HUES64 (cell line): Measurements from ENCODE around the gene SNAPIN.

Source experiments
- H3K27ac ChIP-seq: 2 replicates; pipeline ENCODE4 v1.7.0; 2013; ENCODE audit warnings: low read depth, low read length, inconsistent platforms
- H3K27me3 ChIP-seq: 2 replicates; pipeline ENCODE4 v1.6.1; 2013; ENCODE audit warnings: mild to moderate bottlenecking, low read length; ENCODE audit not compliant: insufficient read depth
- H3K36me3 ChIP-seq: 2 replicates; pipeline ENCODE4 v1.6.1; 2013; ENCODE audit warnings: mild to moderate bottlenecking, low read length; ENCODE audit not compliant: insufficient read depth
- H3K4me1 ChIP-seq: 2 replicates; pipeline ENCODE4 v1.6.1; 2013; ENCODE audit warnings: mild to moderate bottlenecking, low read length, moderate library complexity; ENCODE audit not compliant: insufficient read depth
- H3K4me3 ChIP-seq: 2 replicates; pipeline ENCODE4 v1.5.1; 2013; ENCODE audit warnings: mild to moderate bottlenecking, low read length, moderate library complexity
- H3K9ac ChIP-seq: 2 replicates; pipeline ENCODE4 v1.6.1; 2013; ENCODE audit warnings: mild to moderate bottlenecking, low read depth, low read length
- H3K9me3 ChIP-seq: 2 replicates; pipeline ENCODE4 v1.6.1; 2013; ENCODE audit warnings: low read depth, low read length; ENCODE audit not compliant: insufficient read depth
- WGBS: fragments of 150-250, 120-280 bp; methylation state at CpG from one replicate; pipeline ENCODE4 v1.1.7; 2013; ENCODE audit warnings: missing lambda C conversion rate; 5-methylcytosine and 5-hydroxymethylcytosine counted together

The SNAPIN gene

GRCh38 chr1:153697191-153698019 is 38.9 kb downstream of the SNAPIN start:
- Histone ChIP-seq H3K27me3 (no peaks in the 10 kb centered on the region), H3K4me1 (peaks cover 25% of the 10 kb centered on the region), H3K9me3 (no peaks in the 10 kb centered on the region), H3K9ac (peak overlapping the region; percentile 30; the same call in 1 of the 2 replicates), H3K27ac (peak overlapping the region; percentile 74), H3K4me3 (no peak overlapping the region), H3K36me3 (no peaks in the 10 kb centered on the region)
- WGBS, result 46% methylated on average over 12 of the region's 12 CpGs

GRCh38 chr1:153698020-153698922 is 39.8 kb downstream of the SNAPIN start:
- H3K4me3 ChIP-seq, result peak overlapping the region; percentile 17; the same call in 1 of the 2 replicates
- H3K27ac ChIP-seq, result peak overlapping the region; percentile 74
- 22% methylated on average over 25 of the region's 29 CpGs for WGBS
- no peaks in the 10 kb centered on the region for H3K36me3 ChIP-seq
- peaks cover 25% of the 10 kb centered on the region for H3K4me1 ChIP-seq
- H3K9me3 ChIP-seq, result no peaks in the 10 kb centered on the region
- no peaks in the 10 kb centered on the region for H3K27me3 ChIP-seq
- H3K9ac ChIP-seq, result peak overlapping the region; percentile 2; the same call in 1 of the 2 replicates

GRCh38 chr1:153698923-153699714 is 40.6 kb downstream of the SNAPIN start:
- no peaks in the 10 kb centered on the region for H3K36me3 ChIP-seq
- H3K9ac ChIP-seq, result no peak overlapping the region
- H3K27me3 ChIP-seq, result no peaks in the 10 kb centered on the region
- 90% methylated on average over 6 of the region's 6 CpGs for WGBS
- H3K4me3 ChIP-seq, result no peak overlapping the region
- H3K27ac ChIP-seq, result no peak overlapping the region
- H3K9me3 ChIP-seq, result no peaks in the 10 kb centered on the region
- peaks cover 25% of the 10 kb centered on the region for H3K4me1 ChIP-seq

- Histone ChIP-seq H3K4me1 (peaks cover 25% of the 10 kb centered on the region), H3K36me3 (no peaks in the 10 kb centered on the region), H3K9me3 (no peaks in the 10 kb centered on the region), H3K27me3 (no peaks in the 10 kb centered on the region), H3K9ac (no peak overlapping the region), H3K4me3 (no peak overlapping the region), H3K27ac (no peak overlapping the region)
- 81% methylated on average over 5 of the region's 6 CpGs for WGBS
Measured at GRCh38 chr1:153699768-153700167, 41.3 kb downstream of the SNAPIN start.

- H3K9ac ChIP-seq, result no peak overlapping the region
- no peaks in the 10 kb centered on the region for H3K36me3 ChIP-seq
- no peak overlapping the region for H3K4me3 ChIP-seq
- no peaks in the 10 kb centered on the region for H3K4me1 ChIP-seq
- H3K27me3 ChIP-seq, result no peaks in the 10 kb centered on the region
- H3K27ac ChIP-seq, result no peak overlapping the region
- no peaks in the 10 kb centered on the region for H3K9me3 ChIP-seq
- 92% methylated on average over 9 of the region's 9 CpGs for WGBS
Measured at GRCh38 chr1:153705484-153705883, 47.0 kb downstream of the SNAPIN start.

GRCh38 chr1:153711026-153711425 is 52.5 kb downstream of the SNAPIN start:
- H3K9ac ChIP-seq, result no peak overlapping the region
- no peaks in the 10 kb centered on the region for H3K27me3 ChIP-seq
- no peaks in the 10 kb centered on the region for H3K9me3 ChIP-seq
- no peaks in the 10 kb centered on the region for H3K4me1 ChIP-seq
- no peaks in the 10 kb centered on the region for H3K36me3 ChIP-seq
- H3K27ac ChIP-seq, result no peak overlapping the region
- H3K4me3 ChIP-seq, result no peak overlapping the region
- 87% methylated on average over 6 of the region's 7 CpGs for WGBS
